Parathyroid adenoma (tissue), 2 donors: ENCODE results near the gene CD2AP.

ENCODE experiments used
- H2AFZ ChIP-seq: fragments of 300-600 bp; sonication (generic); one replicate; pipeline ENCODE4 v1.7.0; 2017; ENCODE audit warnings: antibody characterized with exemption, mild to moderate bottlenecking
- H3K27ac ChIP-seq: fragments of 300-600 bp; sonication (generic); one replicate; pipeline ENCODE4 v1.7.0; 2017
- H3K27me3 ChIP-seq: fragments of 300-600 bp; sonication (generic); one replicate; pipeline ENCODE4 v1.7.0; 2017; ENCODE audit warnings: low read length; ENCODE audit not compliant: control insufficient read depth, insufficient read depth
- H3K36me3 ChIP-seq: fragments of 300-600 bp; sonication (generic); one replicate; pipeline ENCODE4 v1.7.0; 2017; ENCODE audit warnings: low read length; ENCODE audit not compliant: control insufficient read depth, insufficient read depth
- H3K4me1 ChIP-seq: fragments of 300-600 bp; sonication (generic); one replicate; pipeline ENCODE4 v1.7.0; 2017; ENCODE audit warnings: control low read depth
- H3K4me2 ChIP-seq: fragments of 300-600 bp; sonication (generic); one replicate; pipeline ENCODE4 v1.7.0; 2017; ENCODE audit warnings: low read length
- H3K4me3 ChIP-seq: fragments of 300-600 bp; sonication (generic); one replicate; pipeline ENCODE4 v1.7.0; 2017; ENCODE audit warnings: low read depth, low read length
- H3K79me2 ChIP-seq: fragments of 300-600 bp; sonication (generic); one replicate; pipeline ENCODE4 v1.7.0; 2017; ENCODE audit warnings: control low read depth
- H3K9ac ChIP-seq: fragments of 300-600 bp; sonication (generic); one replicate; pipeline ENCODE4 v1.7.0; 2017; ENCODE audit warnings: mild to moderate bottlenecking
- H3K9me3 ChIP-seq: fragments of 300-600 bp; sonication (generic); one replicate; pipeline ENCODE4 v1.7.0; 2017; ENCODE audit warnings: low read length; ENCODE audit not compliant: control insufficient read depth
- TF ChIP-seq, protein P1 (sequence below): fragments of 300-600 bp; sonication (generic); IDR thresholded peaks from one replicate; pipeline ENCODE4 v1.7.0; 2017; ENCODE audit warnings: antibody characterized with exemption, mild to moderate bottlenecking
- donor health status: primary hyperparathyroidism.

Gene CD2AP

DNA sequence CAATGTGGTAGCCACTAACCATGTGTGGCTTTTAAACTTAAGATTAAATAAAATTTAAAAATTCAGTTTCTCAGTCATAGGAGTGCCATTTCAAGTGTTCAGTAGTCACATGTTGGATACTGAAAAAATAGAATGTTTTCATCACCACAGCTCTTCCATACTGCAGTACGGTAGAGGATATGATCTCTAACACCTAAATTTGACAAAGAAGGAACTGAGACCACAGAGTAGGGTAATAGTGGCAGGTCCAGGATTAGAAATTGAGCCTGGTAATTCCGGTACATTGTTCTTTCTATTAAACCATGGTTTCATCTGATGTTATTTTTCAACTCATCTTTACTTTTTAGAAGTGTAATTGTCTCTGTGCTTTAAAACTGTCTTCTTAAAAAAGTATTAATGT, 104.0 kb downstream of the CD2AP start:
- Histone ChIP-seq H2AFZ (no peak overlapping the region), H3K4me1 (no peaks in the 10 kb centered on the region), H3K9me3 (no peaks in the 10 kb centered on the region), H3K36me3 (no peaks in the 10 kb centered on the region), H3K79me2 (no peaks in the 10 kb centered on the region), H3K27me3 (no peaks in the 10 kb centered on the region), H3K4me2 (no peak overlapping the region), H3K27ac (no peak overlapping the region), H3K9ac (no peak overlapping the region), H3K4me3 (no peak overlapping the region)
- TF ChIP-seq, protein P1, sequence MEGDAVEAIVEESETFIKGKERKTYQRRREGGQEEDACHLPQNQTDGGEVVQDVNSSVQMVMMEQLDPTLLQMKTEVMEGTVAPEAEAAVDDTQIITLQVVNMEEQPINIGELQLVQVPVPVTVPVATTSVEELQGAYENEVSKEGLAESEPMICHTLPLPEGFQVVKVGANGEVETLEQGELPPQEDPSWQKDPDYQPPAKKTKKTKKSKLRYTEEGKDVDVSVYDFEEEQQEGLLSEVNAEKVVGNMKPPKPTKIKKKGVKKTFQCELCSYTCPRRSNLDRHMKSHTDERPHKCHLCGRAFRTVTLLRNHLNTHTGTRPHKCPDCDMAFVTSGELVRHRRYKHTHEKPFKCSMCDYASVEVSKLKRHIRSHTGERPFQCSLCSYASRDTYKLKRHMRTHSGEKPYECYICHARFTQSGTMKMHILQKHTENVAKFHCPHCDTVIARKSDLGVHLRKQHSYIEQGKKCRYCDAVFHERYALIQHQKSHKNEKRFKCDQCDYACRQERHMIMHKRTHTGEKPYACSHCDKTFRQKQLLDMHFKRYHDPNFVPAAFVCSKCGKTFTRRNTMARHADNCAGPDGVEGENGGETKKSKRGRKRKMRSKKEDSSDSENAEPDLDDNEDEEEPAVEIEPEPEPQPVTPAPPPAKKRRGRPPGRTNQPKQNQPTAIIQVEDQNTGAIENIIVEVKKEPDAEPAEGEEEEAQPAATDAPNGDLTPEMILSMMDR = no peak

DNA sequence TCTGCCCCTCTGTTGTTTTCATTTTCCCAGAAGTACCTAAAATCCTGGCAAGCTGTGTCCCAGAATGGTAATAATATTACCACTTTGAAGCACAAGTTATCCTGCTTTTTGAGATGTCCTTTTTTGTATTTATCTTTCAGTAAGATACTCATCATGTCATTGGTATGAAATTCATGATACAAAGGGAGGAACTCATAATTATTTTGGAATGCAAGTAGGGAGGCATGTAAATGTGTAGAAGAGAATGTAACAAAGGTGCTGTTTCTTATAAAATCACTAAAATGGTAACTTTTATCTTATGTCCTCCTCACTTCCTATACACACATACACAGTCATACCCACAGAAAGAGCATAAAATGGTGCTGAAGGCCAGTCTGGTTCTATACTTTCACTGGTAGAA, 109.9 kb downstream of the CD2AP start:
- no peak overlapping the region for H3K4me3 ChIP-seq
- H3K27ac ChIP-seq = no peak overlapping the region
- H3K4me1 ChIP-seq = no peaks in the 10 kb centered on the region
- no peaks in the 10 kb centered on the region for H3K36me3 ChIP-seq
- H2AFZ ChIP-seq = no peak overlapping the region
- no peaks in the 10 kb centered on the region for H3K79me2 ChIP-seq
- H3K9ac ChIP-seq = no peak overlapping the region
- H3K9me3 ChIP-seq = no peaks in the 10 kb centered on the region
- no peaks in the 10 kb centered on the region for H3K27me3 ChIP-seq
- TF ChIP-seq, protein P1 = no peak
- no peak overlapping the region for H3K4me2 ChIP-seq

DNA sequence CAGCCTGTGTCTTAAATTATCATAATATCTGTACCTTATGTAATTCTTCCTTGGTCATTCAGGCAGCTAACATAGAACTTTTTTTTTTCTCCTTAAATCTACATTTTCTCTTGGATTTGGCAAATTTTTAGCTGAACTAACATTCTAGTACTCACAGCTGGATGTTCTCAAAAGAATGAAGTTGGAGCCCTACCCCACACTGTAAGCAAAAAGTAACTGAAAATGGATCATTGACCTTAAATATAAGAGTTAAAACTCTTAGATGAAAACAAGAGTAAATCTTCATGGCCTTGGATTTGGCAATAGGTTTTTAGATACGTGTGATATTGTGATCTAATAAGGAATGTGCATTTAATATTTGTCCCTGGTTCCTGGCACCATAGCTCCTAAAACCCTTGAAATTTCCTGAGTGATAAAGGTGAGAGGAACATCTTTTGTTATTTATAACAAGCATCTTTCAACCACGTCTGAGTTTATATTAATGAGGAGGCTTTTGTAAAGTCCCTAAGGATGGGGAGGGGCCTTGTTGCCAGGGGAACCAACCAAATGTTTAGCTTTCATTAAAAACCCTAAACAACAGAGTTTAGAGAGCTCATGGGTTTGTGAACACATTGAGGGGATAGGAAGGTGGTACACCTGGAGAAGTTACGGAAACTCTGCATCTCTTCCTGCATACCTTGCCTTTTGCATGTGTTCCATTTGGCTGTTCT, 114.7 kb downstream of the CD2AP start:
- Histone ChIP-seq H3K36me3 (no peaks in the 10 kb centered on the region), H2AFZ (no peak overlapping the region), H3K27me3 (no peaks in the 10 kb centered on the region), H3K4me3 (no peak overlapping the region), H3K9ac (no peak overlapping the region), H3K9me3 (no peaks in the 10 kb centered on the region), H3K4me2 (no peak overlapping the region), H3K79me2 (no peaks in the 10 kb centered on the region), H3K4me1 (no peaks in the 10 kb centered on the region), H3K27ac (no peak overlapping the region)
- TF ChIP-seq, protein P1 = no peak

DNA sequence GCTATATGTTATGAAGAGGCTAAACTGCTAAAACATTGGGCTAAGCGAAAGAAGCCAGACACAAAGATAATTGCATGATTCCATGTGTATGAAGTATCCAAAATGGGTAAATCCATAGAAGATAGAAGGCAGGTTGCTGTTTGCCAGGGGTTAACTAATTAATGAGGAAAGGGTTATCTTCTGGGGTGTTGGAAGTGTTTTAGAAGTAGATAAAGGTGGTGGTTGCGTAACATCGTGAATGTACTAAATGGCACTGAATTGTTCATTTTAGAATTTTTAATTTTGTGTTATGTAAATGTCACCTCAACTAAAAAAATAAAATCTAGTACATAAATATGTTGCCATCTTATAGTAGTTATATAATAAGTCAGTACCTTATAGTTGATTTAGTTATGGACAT, 116.4 kb downstream of the CD2AP start:
- Histone ChIP-seq H3K27me3 (no peaks in the 10 kb centered on the region), H3K27ac (no peak overlapping the region), H3K4me2 (no peak overlapping the region), H3K4me3 (no peak overlapping the region), H2AFZ (no peak overlapping the region), H3K36me3 (no peaks in the 10 kb centered on the region), H3K79me2 (no peaks in the 10 kb centered on the region), H3K4me1 (no peaks in the 10 kb centered on the region), H3K9ac (no peak overlapping the region), H3K9me3 (no peaks in the 10 kb centered on the region)
- TF ChIP-seq, protein P1 = no peak

DNA sequence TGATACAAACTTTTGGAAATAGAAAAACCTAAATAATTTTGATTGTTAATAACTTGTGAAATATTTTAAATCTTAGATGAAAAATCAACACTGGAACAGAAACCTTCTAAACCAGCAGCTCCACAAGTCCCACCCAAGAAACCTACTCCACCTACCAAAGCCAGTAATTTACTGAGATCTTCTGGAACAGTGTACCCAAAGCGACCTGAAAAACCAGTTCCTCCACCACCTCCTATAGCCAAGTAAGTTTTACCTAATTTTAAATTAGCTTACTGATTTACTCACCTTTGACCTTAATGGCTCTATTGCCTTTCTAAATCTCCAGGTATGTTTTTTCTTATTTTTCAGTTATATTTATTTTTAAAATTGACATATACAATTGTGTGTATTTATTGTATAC, 118.2 kb downstream of the CD2AP start:
- Histone ChIP-seq H3K36me3 (no peaks in the 10 kb centered on the region), H3K9me3 (no peaks in the 10 kb centered on the region), H2AFZ (no peak overlapping the region), H3K4me2 (no peak overlapping the region), H3K9ac (no peak overlapping the region), H3K4me1 (no peaks in the 10 kb centered on the region), H3K27ac (no peak overlapping the region), H3K4me3 (no peak overlapping the region), H3K27me3 (no peaks in the 10 kb centered on the region), H3K79me2 (no peaks in the 10 kb centered on the region)
- TF ChIP-seq, protein P1 = no peak
